AG10803 (cell line): Measurements from ENCODE around the gene LMAN1L.

ENCODE experiments used
- DNase-seq: peaks from one replicate; pipeline ENCODE4 v3.0.0; 2010; ENCODE audit warnings: low read depth
- H3K4me3 ChIP-seq: 2 replicates; pipeline ENCODE4 v1.5.1; 2011; ENCODE audit warnings: mild to moderate bottlenecking, low read length, control low read depth
- CTCF ChIP-seq: conservative IDR thresholded peaks from 2 replicates; pipeline ENCODE4 v1.5.1; 2011; ENCODE audit warnings: mild to moderate bottlenecking, low read length, control low read depth, inconsistent platforms

The LMAN1L gene

GRCh38 chr15:74854453-74855022 is 41.9 kb downstream of the LMAN1L start:
- DNase-seq: no peak
- no peak overlapping the region for H3K4me3 ChIP-seq
- TF ChIP-seq CTCF: no peak

GRCh38 chr15:74855857-74856256 is 43.2 kb downstream of the LMAN1L start:
- no peak for TF ChIP-seq CTCF
- peak; percentile 6 for DNase-seq
- no peak overlapping the region for H3K4me3 ChIP-seq

- DNase-seq: no peak
- TF ChIP-seq CTCF: no peak
- no peak overlapping the region for H3K4me3 ChIP-seq
Observed at GRCh38 chr15:74856537-74856936, 43.9 kb downstream of the LMAN1L start.

GRCh38 chr15:74857082-74857655 is 44.5 kb downstream of the LMAN1L start:
- TF ChIP-seq CTCF: no peak
- DNase-seq: no peak
- no peak overlapping the region for H3K4me3 ChIP-seq

GRCh38 chr15:74857671-74858368 is 45.2 kb downstream of the LMAN1L start:
- no peak for TF ChIP-seq CTCF
- H3K4me3 ChIP-seq: no peak overlapping the region
- DNase-seq: no peak

- no peak overlapping the region for H3K4me3 ChIP-seq
- no peak for DNase-seq
Observed at GRCh38 chr15:74858369-74858740, 45.7 kb downstream of the LMAN1L start.

More at GRCh38 chr15:74858369-74858740, 45.7 kb downstream of the LMAN1L start:
- TF ChIP-seq CTCF: no peak
